NCI-H774 (cell line): Measurements from ENCODE around the gene GRIN1.
"Not testable (repeated sequence)": the region's sequence is repeated elsewhere in the genome, so short reads cannot be mapped to it uniquely, and the experiment has no call there.

Experiments
- DNase-seq: peaks from one replicate; lab custom pipeline; 2025; lab: John Stamatoyannopoulos, UW

The GRIN1 gene

DNA sequence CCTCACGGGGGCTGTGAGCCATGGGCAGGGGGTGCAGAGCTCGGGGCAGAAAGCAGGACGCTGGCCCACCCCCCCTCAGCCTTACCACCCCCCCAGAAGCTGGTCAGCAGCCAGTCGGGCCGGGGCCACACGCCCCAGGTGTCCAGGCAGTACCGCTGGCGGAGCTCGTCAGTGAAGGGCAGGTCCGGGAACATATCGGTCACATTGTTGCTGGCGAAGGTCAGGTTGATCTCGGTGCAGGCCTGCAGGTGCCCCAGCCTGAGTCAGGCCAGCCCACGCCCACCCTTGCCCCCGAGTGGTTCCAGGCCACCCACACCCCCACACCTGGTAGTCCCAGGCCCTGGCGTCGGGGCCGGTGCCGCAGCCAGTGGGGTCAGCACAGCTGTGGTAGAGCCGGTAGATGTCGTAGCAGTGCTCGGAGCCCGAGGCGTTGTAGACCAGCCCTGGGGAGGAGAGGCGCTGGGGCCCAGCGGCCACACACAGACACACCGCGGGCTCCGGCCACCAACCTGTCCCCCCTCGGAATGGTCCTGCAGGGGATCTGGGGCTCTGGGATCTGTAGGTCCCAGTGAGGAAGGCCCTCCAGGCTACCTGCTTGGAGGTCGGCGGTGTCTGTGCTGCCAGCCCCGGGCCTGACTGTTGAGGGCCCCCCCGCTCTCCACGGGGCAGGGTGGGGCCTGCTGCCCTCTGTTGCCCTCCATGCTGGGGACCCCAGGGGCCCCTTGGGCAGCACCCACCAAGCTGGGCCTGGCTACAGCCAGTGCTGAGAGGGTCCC, 27.0 kb upstream of the GRIN1 start:
- no peak for DNase-seq

GRCh38 chr9:137112564-137113384, 26.2 kb upstream of the GRIN1 start:
- DNase-seq = no peak

- DNase-seq = no peak
Measured at GRCh38 chr9:137113385-137114159, 25.4 kb upstream of the GRIN1 start.

- no peak for DNase-seq
Measured at GRCh38 chr9:137114220-137114612, 24.7 kb upstream of the GRIN1 start.

GRCh38 chr9:137114613-137115393, 24.2 kb upstream of the GRIN1 start, which contains the start of gene DPP7:
Gene DPP7, minus strand, starts transcription at chr9:137114733. Its CDS starts 20 bp downstream, at chr9:137114713.
- peak; percentile 61 for DNase-seq

- DNase-seq = no peak
Measured at GRCh38 chr9:137115394-137116026, 23.4 kb upstream of the GRIN1 start.

- no peak for DNase-seq
Measured at GRCh38 chr9:137116027-137116507, 22.9 kb upstream of the GRIN1 start.

GRCh38 chr9:137116728-137117127, 22.2 kb upstream of the GRIN1 start:
- DNase-seq = no peak

GRCh38 chr9:137117269-137117731, 21.7 kb upstream of the GRIN1 start:
- no peak for DNase-seq

DNA sequence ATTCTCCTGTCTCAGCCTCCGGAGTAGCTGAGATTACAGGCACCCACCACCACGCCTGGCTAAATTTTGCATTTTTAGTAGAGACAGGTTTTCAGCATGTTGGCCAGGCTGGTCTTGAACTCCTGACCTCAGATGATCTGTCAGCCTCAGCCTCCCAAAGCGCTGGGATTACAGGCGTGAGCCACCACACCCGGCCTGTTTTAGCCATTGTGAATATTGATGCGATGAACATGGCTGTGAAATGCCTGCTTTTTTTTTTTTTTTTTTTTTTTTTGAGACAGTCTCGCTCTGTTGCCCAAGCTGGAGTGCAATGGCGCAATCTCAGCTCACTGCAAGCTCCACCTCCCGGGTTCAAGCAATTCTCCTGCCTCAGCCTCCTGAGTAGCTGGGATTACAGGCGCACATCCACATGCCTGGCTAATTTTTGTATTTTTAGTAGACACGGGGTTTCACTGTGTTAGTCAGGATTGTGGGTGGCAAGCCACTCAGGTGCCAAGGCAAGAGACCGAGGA, 20.8 kb upstream of the GRIN1 start:
- not testable (repeated sequence) for DNase-seq

GRCh38 chr9:137121927-137122795, 16.8 kb upstream of the GRIN1 start:
- not testable (repeated sequence) for DNase-seq

- not testable (repeated sequence) for DNase-seq
Measured at GRCh38 chr9:137122796-137123467, 16.0 kb upstream of the GRIN1 start.

GRCh38 chr9:137123468-137123837, 15.5 kb upstream of the GRIN1 start:
- DNase-seq = no peak

DNA sequence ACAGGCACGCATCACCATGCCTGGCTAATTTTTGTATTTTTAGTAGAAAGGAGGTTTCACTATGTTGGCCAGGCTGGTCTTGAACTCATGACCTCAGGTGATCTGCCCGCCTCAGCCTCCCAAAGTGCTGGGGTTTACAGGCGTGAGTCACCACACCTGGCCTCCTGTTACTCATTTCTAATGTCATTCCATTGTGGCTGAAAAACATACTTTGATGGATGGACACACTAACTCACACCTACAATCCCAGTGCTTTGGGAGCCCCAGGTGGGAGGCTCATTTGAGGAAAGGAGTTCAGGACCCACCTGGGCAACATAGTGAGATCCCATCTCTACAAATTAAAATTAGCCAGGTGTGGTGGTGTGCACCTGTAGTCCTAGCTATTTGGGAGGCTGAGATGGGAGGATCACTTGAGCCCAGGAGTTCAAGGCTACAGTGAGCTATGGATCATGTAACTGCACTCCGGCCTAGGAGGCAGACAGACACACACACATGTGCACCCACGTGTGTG, 14.9 kb upstream of the GRIN1 start:
- not testable (repeated sequence) for DNase-seq

GRCh38 chr9:137126786-137127185, 12.2 kb upstream of the GRIN1 start:
- no peak for DNase-seq

DNA sequence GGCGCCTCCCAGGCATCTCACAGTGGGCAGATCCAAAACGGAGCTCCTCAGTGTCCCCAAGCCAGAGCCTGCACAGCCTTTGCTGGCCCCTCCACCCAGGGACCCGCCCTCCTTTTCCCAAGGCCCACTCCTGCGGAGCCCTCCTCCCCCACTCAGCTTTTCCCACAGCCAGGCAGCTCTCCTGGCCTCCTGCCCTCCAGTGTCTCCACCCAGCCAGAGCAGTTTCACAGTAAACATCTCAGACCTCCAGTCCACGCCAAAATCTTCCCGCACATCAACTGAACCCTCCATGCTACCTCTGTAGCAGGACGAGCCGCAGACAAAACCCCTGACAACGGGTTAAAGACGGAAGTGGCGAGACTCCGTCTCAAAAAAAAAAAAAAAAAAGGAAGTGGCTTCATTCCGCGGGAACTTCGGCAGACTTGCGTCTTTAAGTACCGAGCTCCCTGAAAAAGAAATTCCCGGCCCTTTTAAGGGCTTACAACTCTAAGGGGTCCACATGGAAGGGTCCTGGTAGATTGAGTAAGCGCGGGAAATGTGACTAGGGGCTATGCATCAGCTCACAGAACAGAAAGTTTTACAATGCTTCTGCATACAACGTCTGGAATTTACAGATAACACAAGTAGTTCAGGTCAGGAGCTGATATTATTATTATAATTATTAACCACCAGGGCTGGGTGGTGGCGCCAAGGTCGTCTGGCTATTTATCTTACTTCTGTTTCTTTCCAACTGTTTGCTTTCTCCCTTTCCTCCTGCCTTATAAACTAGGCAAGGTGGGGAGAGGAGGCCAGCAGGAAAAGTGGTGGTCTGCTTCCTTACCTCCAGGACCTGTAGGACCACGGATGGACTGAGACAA, 11.4 kb upstream of the GRIN1 start:
- DNase-seq = no peak

GRCh38 chr9:137128158-137128861, 10.6 kb upstream of the GRIN1 start:
- DNase-seq = no peak
